MM.1S (cell line): Measurements from ENCODE around the gene FAM118A.

Experiments
- DNase-seq: peaks from one replicate; pipeline ENCODE4 v3.0.0-alpha.2; 2015
- H2AFZ ChIP-seq: fragments of 300-600 bp; sonication (generic); 2 replicates; pipeline ENCODE4 v1.6.0; 2016; ENCODE audit warnings: antibody characterized with exemption, low read length
- H3F3A ChIP-seq: fragments of 300-600 bp; sonication (generic); 2 replicates; pipeline ENCODE4 v1.6.1; 2016; ENCODE audit warnings: mild to moderate bottlenecking, antibody characterized with exemption, low read length, moderate library complexity, mixed read lengths; ENCODE audit not compliant: insufficient read depth
- H3K27ac ChIP-seq: fragments of 300-600 bp; sonication (generic); 2 replicates; pipeline ENCODE4 v1.5.1; 2016; ENCODE audit warnings: mild to moderate bottlenecking, low read length
- H3K27me3 ChIP-seq: fragments of 300-600 bp; sonication (generic); replicated peaks from 2 replicates; pipeline ENCODE4 v1.6.0; 2016; ENCODE audit warnings: low read length; ENCODE audit not compliant: insufficient read depth
- H3K36me3 ChIP-seq: fragments of 300-600 bp; sonication (generic); replicated peaks from 2 replicates; pipeline ENCODE4 v1.6.1; 2016; ENCODE audit warnings: mild to moderate bottlenecking, low read length, mixed read lengths; ENCODE audit not compliant: insufficient read depth
- H3K4me1 ChIP-seq: fragments of 300-600 bp; sonication (generic); 2 replicates; pipeline ENCODE4 v1.6.1; 2016; ENCODE audit warnings: low read length, mixed read lengths
- H3K4me2 ChIP-seq: fragments of 300-600 bp; sonication (generic); 2 replicates; pipeline ENCODE4 v1.6.0; 2016; ENCODE audit warnings: low read depth, low read length
- H3K4me3 ChIP-seq: fragments of 300-600 bp; sonication (generic); 2 replicates; pipeline ENCODE4 v1.5.1; 2016; ENCODE audit warnings: low read length, mixed read lengths
- H3K79me2 ChIP-seq: fragments of 300-600 bp; sonication (generic); 2 replicates; pipeline ENCODE4 v1.6.1; 2016; ENCODE audit warnings: mixed run types, low read length, mixed read lengths
- H3K9ac ChIP-seq: fragments of 300-600 bp; sonication (generic); 2 replicates; pipeline ENCODE4 v1.6.1; 2016; ENCODE audit warnings: low read length, mixed read lengths
- H3K9me2 ChIP-seq: fragments of 300-600 bp; sonication (generic); replicated peaks from 2 replicates; pipeline ENCODE4 v1.6.1; 2016; ENCODE audit warnings: mild to moderate bottlenecking, low read length, mixed read lengths; ENCODE audit not compliant: insufficient read depth
- H3K9me3 ChIP-seq: fragments of 300-600 bp; sonication (generic); replicated peaks from 2 replicates; pipeline ENCODE4 v1.6.1; 2016; ENCODE audit warnings: mild to moderate bottlenecking, low read length, mixed read lengths; ENCODE audit not compliant: insufficient read depth
- H4K20me1 ChIP-seq: fragments of 300-600 bp; sonication (generic); 2 replicates; pipeline ENCODE4 v1.6.1; 2016; ENCODE audit warnings: mild to moderate bottlenecking, low read length, moderate library complexity, mixed read lengths; ENCODE audit not compliant: insufficient read depth
- CTCF ChIP-seq: fragments of 300-600 bp; sonication (generic); IDR thresholded peaks from 2 replicates; pipeline ENCODE4 v1.5.1; 2016; ENCODE audit warnings: antibody characterized with exemption, low read length, mixed read lengths
- EZH2 ChIP-seq: fragments of 300-600 bp; sonication (generic); optimal IDR thresholded peaks from 2 replicates; pipeline ENCODE3; 2017; ENCODE audit warnings: low read depth, mild to moderate bottlenecking, antibody characterized with exemption, low read length, mixed read lengths
- EZH2phosphoT487 ChIP-seq: fragments of 300-600 bp; sonication (generic); IDR thresholded peaks from 2 replicates; pipeline ENCODE4 v1.6.1; 2018; ENCODE audit warnings: antibody characterized with exemption, low read length

FAM118A gene

GRCh38 chr22:45270095-45271020 lies 39.4 kb upstream of the FAM118A start:
- no peak for TF ChIP-seq EZH2
- TF ChIP-seq EZH2phosphoT487: no peak
- TF ChIP-seq CTCF: no peak
- Histone ChIP-seq H3K9me2 (no peaks in the 10 kb centered on the region), H3K27ac (no peak overlapping the region), H3K4me3 (no peak overlapping the region), H3K9me3 (no peaks in the 10 kb centered on the region), H4K20me1 (no peaks in the 10 kb centered on the region), H3F3A (no peaks in the 10 kb centered on the region), H3K4me1 (0 out of 2 replicates have a peak, but pooled peaks cover 3% of the 10 kb centered on the region), H3K4me2 (no peak overlapping the region), H3K27me3 (peaks cover 39% of the 10 kb centered on the region), H3K36me3 (no peaks in the 10 kb centered on the region), H3K9ac (no peak overlapping the region), H2AFZ (no peak overlapping the region), H3K79me2 (no peaks in the 10 kb centered on the region)
- no peak for DNase-seq

GRCh38 chr22:45271667-45272201 lies 38.0 kb upstream of the FAM118A start:
- no peak overlapping the region for H3K27ac ChIP-seq
- H3K36me3 ChIP-seq: no peaks in the 10 kb centered on the region
- DNase-seq: no peak
- no peaks in the 10 kb centered on the region for H3F3A ChIP-seq
- H3K4me3 ChIP-seq: no peak overlapping the region
- no peaks in the 10 kb centered on the region for H3K9me3 ChIP-seq
- H4K20me1 ChIP-seq: no peaks in the 10 kb centered on the region
- H3K4me2 ChIP-seq: no peak overlapping the region
- peaks cover 39% of the 10 kb centered on the region for H3K27me3 ChIP-seq
- TF ChIP-seq EZH2phosphoT487 (no peak), CTCF (no peak)
- no peaks in the 10 kb centered on the region for H3K79me2 ChIP-seq
- no peak overlapping the region for H3K9ac ChIP-seq
- H3K4me1 ChIP-seq: 0 out of 2 replicates have a peak, but pooled peaks cover 3% of the 10 kb centered on the region
- no peak overlapping the region for H2AFZ ChIP-seq
- no peaks in the 10 kb centered on the region for H3K9me2 ChIP-seq

- Histone ChIP-seq H3K4me2 (no peak overlapping the region), H3K4me3 (no peak overlapping the region), H3K27ac (no peak overlapping the region)
Observed at GRCh38 chr22:45272498-45272897, 37.2 kb upstream of the FAM118A start.

More at GRCh38 chr22:45272498-45272897, 37.2 kb upstream of the FAM118A start:
- Histone ChIP-seq H3K79me2 (no peaks in the 10 kb centered on the region), H3F3A (no peaks in the 10 kb centered on the region), H3K27me3 (peaks cover 39% of the 10 kb centered on the region), H2AFZ (no peak overlapping the region), H3K9me2 (no peaks in the 10 kb centered on the region), H3K9ac (no peak overlapping the region), H4K20me1 (no peaks in the 10 kb centered on the region), H3K9me3 (no peaks in the 10 kb centered on the region), H3K36me3 (no peaks in the 10 kb centered on the region), H3K4me1 (0 out of 2 replicates have a peak, but pooled peaks cover 3% of the 10 kb centered on the region)
- no peak for DNase-seq
- TF ChIP-seq CTCF: no peak
